HL-60/S4 treated with phorbol 12-myristate 13-acetate at 8.2 ng/mL for 4 days and 3 days (cell line): ENCODE results near the gene EFNA2.

Experiments
- in situ Hi-C: fragments of 300-500 bp; cut with MboI; formaldehyde crosslinking; loops from 2 replicates; pipeline ENCODE4 v1.15.0; 2022; ENCODE audit warnings: low sequenced_read_pairs

Gene EFNA2

GRCh38 chr19:1248786-1249297 is 36.8 kb upstream of the EFNA2 start:
- in situ Hi-C loops, result no loop called here

GRCh38 chr19:1249298-1249989 is 36.2 kb upstream of the EFNA2 start:
- in situ Hi-C loops, result no loop called here

- in situ Hi-C loops, result no loop called here
Observed at GRCh38 chr19:1249990-1250436, 35.7 kb upstream of the EFNA2 start.

GRCh38 chr19:1250437-1251260 is 35.0 kb upstream of the EFNA2 start:
- in situ Hi-C loops, result no loop called here

- in situ Hi-C loops, result no loop called here
Observed at GRCh38 chr19:1251330-1252220, 34.1 kb upstream of the EFNA2 start.

GRCh38 chr19:1252221-1252820 is 33.4 kb upstream of the EFNA2 start:
- in situ Hi-C loops, result no loop called here

GRCh38 chr19:1252821-1253513 is 32.7 kb upstream of the EFNA2 start:
- in situ Hi-C loops, result no loop called here

- in situ Hi-C loops, result no loop called here
Observed at GRCh38 chr19:1253514-1254080, 32.1 kb upstream of the EFNA2 start.

- in situ Hi-C loops, result no loop called here
Observed at GRCh38 chr19:1254081-1254527, 31.6 kb upstream of the EFNA2 start.

- in situ Hi-C loops, result no loop called here
Observed at GRCh38 chr19:1254530-1255185, 31.0 kb upstream of the EFNA2 start.

- in situ Hi-C loops, result no loop called here
Observed at GRCh38 chr19:1255186-1256161, 30.2 kb upstream of the EFNA2 start.

GRCh38 chr19:1256646-1257474 is 28.8 kb upstream of the EFNA2 start:
- in situ Hi-C loops, result no loop called here

- in situ Hi-C loops, result no loop called here
Observed at GRCh38 chr19:1257475-1258162, 28.1 kb upstream of the EFNA2 start.

- in situ Hi-C loops, result no loop called here
Observed at GRCh38 chr19:1258163-1258492, 27.5 kb upstream of the EFNA2 start.

- in situ Hi-C loops, result no loop called here
Observed at GRCh38 chr19:1258707-1259205, 26.9 kb upstream of the EFNA2 start.

- in situ Hi-C loops, result no loop called here
Observed at GRCh38 chr19:1259206-1259875, 26.3 kb upstream of the EFNA2 start.
